Endometrial microvascular endothelial cells (primary cell): Measurements from ENCODE around the gene C5AR1. TPM values are rescaled to one million over a fixed set of nuclear protein-coding genes. Genes with fewer than 3 reads are reported as not detected.
"Not testable (repeated sequence)": the region's sequence is repeated elsewhere in the genome, so short reads cannot be mapped to it uniquely, and the experiment has no call there.

ENCODE experiments used
- in situ Hi-C: cut with HindIII; loops from 2 replicates; pipeline ENCODE4 v1.10.0; 2017; ENCODE audit warnings: low sequenced_read_pairs, low pct_unique_long_range_greater_than_20kb; ENCODE audit errors: inconsistent ontology term
- total RNA-seq: library from RNA; depleted of rRNA; stranded (reverse); fragments of >200 nt; gene quantifications from one replicate; pipeline ENCODE4 v1.2.3, GENCODE V29; 2015; ENCODE audit errors: inconsistent ontology term

The C5AR1 gene
- total RNA-seq, 1 donor from 2014 or later = not detected

- in situ Hi-C loops = no loop called here
Measured at GRCh38 chr19:47322058-47322457, 12.4 kb downstream of the C5AR1 start.

GRCh38 chr19:47323409-47323808 lies 13.7 kb downstream of the C5AR1 start:
- in situ Hi-C loops = no loop called here

DNA sequence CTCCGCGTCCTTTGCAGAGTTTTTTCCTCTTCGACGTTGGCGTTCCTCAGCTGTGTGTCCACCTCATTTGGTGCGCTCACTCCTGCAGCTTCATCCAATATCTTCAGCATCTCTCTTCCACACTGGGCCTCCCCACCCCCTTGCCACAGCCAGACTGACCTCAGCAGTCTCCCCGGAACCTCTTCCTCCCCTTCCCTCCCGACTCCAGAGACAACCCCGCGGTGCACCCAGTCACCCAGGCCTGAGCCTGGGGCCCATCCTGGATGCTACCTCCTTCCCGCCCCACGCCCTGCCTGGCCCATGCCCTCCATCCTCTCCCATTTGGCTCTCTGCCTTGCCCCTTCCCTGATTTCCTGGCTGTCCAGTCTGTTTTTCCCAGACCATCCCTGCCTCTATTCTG lies 14.2 kb downstream of the C5AR1 start:
- in situ Hi-C loops = no loop called here

DNA sequence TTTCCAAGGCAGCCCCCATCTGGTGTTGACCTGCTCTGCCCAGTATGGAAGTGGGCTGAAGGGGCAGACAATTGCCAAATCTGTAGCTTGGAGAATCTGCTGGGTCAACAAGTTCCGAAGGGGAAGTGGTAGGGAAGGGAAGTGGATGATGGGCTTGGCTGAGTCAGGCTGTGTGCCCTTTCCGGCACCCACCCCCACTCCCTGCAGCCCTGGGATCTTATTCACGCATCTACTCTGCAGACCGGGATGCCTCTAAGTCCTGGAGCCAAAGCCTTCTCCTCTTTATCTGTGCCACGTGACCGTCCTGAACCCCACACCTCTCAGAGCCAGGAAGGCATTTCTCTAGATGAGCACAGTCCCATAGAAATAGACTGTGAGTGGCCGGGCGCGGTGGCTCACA lies 14.8 kb downstream of the C5AR1 start:
- in situ Hi-C loops = no loop called here

- in situ Hi-C loops = no loop called here
Measured at GRCh38 chr19:47330466-47330869, 20.8 kb downstream of the C5AR1 start.

DNA sequence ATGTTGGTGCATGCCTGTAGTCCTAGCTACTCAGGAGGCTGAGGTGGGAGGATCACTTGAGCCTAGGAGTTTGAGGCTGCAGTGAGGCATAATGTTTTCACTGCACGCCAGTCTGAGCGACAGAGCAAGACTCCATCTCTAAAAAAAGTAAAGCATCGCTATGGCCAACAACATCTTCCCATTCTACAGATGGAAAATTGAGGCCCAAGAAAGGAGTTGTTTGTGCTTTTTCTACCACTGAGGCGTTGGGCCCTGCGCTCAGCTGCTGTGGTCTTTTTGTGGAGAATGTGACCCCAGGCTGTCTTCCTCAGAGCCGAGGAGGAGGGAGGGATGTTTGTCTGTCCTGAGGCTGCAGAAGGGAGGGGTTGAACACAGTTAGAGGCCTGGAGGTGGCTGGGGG lies 21.8 kb downstream of the C5AR1 start:
- in situ Hi-C loops = no loop called here

DNA sequence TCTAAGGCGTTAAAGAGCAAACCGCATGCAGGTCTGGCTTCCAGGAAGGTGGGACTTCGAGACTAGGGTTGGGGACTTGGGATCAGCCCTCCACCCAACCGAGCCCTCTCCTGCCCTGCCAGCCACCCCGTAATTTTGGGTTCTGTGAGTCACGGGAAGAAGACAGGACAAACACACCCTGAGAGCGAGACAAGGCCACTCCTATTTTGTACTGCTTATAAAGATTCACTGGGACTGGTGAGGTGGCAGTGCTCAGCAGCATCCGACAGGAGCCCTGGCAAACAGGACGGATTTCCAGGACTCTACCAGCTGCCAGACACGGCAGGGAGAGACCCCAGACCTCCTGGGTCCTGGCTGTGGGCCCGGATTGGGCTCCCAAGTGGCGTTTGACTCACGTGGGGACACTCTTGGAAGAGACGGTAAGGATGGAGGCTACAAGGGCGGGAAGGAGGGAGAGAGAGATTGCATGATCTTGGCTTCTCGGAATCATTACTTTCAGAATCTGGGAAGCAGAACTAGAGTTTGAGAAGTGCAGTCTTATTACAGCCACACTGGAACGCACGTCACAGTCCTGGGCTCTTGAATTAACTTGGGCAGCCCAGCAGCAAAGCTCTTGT lies 22.4 kb downstream of the C5AR1 start, which contains the start of gene C5AR2:
Gene C5AR2, plus strand, starts transcription at position 245 of the 617 bp plus-strand sequence. CDS start 8,625 bp downstream, outside the sequence.
- in situ Hi-C loops = no loop called here

- in situ Hi-C loops = not testable (repeated sequence)
Measured at GRCh38 chr19:47336765-47337718, 27.4 kb downstream of the C5AR1 start.

GRCh38 chr19:47339196-47339880 lies 29.7 kb downstream of the C5AR1 start:
- in situ Hi-C loops = no loop called here

- in situ Hi-C loops = no loop called here
Measured at GRCh38 chr19:47340477-47341208, 31.0 kb downstream of the C5AR1 start.

DNA sequence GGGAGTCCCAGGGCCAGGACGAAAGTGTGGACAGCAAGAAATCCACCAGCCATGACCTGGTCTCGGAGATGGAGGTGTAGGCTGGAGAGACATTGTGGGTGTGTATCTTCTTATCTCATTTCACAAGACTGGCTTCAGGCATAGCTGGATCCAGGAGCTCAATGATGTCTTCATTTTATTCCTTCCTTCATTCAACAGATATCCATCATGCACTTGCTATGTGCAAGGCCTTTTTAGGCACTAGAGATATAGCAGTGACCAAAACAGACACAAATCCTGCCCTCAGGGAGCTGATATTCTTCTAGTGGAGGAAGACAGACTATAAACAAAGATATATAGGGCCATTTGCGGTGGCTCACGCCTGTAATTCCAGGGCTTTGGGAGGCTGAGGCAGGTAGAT lies 32.1 kb downstream of the C5AR1 start:
- in situ Hi-C loops = no loop called here

- in situ Hi-C loops = no loop called here
Measured at GRCh38 chr19:47343194-47343802, 33.6 kb downstream of the C5AR1 start.

DNA sequence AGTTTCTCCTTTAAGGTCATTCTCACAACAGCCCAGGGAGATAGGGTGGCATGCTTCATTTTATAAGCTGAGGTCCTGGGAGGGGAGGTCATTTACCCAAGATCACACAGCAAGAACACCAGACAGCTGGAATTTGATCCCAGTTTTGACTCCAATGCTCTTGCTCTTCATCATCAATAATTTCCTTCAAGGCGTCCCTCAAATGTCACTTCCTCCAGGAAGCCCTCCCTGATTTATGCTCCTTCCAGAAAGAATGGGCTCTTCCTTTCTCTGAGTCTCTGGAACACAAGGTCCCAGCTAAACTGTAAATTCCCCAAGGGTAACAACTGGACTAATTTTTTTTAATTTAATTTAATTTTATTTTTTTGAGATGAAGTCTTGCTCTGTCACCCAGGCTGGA lies 34.8 kb downstream of the C5AR1 start:
- in situ Hi-C loops = no loop called here

GRCh38 chr19:47346024-47346423 lies 36.4 kb downstream of the C5AR1 start:
- in situ Hi-C loops = not testable (repeated sequence)

DNA sequence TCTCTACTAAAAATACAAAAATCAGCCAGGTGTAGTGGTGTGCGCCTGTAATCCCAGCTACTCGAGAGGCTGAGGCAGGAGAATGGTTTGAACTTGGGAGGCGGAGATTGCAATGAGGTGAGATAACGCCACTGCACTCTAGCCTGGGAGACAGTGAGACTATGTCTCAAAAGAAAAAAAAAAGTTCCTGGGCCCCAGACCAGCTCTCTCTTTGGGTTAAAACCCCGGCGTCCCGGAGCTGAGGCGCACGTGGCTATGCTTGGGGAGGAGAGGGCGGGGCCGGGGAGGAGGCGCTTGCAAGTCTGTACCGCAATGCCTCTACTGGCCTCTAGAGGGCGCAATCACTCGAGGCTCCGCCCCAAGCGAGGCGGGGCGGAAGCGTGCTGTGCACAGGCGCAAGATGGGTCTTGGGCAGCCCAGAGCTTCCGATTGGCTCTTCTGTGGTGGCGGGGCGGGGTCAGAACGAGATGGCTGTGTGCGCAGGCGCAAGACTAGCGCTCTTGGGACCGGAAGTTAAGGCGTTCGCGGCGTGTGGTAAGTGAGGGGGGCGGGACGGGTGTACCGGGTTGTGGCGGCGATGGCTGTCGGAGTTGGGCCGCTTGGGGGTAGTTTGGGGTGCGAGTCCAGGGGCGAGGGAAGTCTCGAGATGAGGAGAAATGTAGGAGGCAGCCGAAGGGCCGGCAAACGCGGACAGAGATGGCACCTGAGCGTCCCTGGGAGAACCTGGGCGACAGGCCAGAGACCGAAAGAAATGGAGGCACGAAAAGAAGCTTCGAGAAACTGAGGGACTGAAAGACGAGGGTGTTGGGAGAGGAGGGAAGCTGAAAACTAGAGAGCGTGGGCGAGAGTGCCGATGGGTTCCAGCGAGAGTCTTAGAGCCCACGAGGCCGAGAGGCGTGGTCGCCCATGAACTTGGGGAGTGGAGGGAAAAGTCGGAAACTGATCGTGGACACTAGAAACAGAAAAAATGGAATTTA lies 39.4 kb downstream of the C5AR1 start, which contains the start of gene DHX34:
Gene DHX34, plus strand, starts transcription at position 497 of the 977 bp plus-strand sequence. CDS start 3,716 bp downstream, outside the sequence.
- in situ Hi-C loops = no loop called here

- in situ Hi-C loops = no loop called here
Measured at GRCh38 chr19:47350630-47351029, 41.0 kb downstream of the C5AR1 start.

DNA sequence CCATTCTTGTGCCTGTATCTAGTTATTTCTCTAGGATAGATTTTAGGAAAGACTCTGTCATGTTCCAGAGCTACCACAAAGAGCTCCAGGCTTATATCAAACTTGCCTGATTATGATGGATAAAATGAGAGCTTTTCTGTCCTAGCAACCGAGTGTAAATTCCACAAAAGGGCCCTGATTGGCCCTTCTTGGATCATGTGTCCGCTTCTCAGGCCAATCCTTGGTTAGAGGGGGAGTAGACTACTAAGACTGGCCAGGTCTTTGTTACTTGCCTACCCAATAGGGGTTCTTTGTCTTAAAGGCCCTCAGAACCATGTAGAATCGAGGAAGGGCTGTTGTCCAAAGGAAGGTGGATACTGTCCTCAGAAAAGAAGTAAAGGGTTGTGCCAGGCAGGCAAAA lies 41.9 kb downstream of the C5AR1 start:
- in situ Hi-C loops = no loop called here
